Thymus (tissue), 11 donors: ENCODE measurements around the gene LRRC8A. TPM values are rescaled to one million over a fixed set of nuclear protein-coding genes. Genes with fewer than 3 reads are reported as not detected.

Source experiments
- DNase-seq, 9 donors: peaks; one replicate each; pipeline ENCODE4 v3.0.0-alpha.2; 2013; ENCODE audit warnings: low spot score in 9 of 9, low read depth in 6 of 9, missing footprints in 1 of 9
- H3K27ac ChIP-seq, 2 donors: one replicate each; pipeline ENCODE4 v1.5.1; 2013; ENCODE audit warnings: control low read depth in 1 of 2, low read depth in 1 of 2, low read length in 1 of 2, mild to moderate bottlenecking in 1 of 2, moderate library complexity in 1 of 2
- H3K27me3 ChIP-seq, 2 donors: one replicate each; pipeline ENCODE4 v1.5.1; 2013; ENCODE audit warnings: low read length in 1 of 2; ENCODE audit not compliant: control insufficient read depth in 2 of 2, insufficient read depth in 1 of 2
- H3K36me3 ChIP-seq, 2 donors: one replicate each; pipeline ENCODE4 v1.5.1; 2013; ENCODE audit warnings: low read length in 1 of 2, mild to moderate bottlenecking in 1 of 2, moderate library complexity in 1 of 2; ENCODE audit not compliant: control insufficient read depth in 2 of 2, insufficient read depth in 2 of 2
- H3K4me1 ChIP-seq, 2 donors: one replicate each; pipeline ENCODE4 v1.5.1; 2013; ENCODE audit warnings: low read length in 2 of 2; ENCODE audit not compliant: control insufficient read depth in 2 of 2, insufficient read depth in 2 of 2
- H3K4me3 ChIP-seq, 2 donors: one replicate each; pipeline ENCODE4 v1.5.1; 2013; ENCODE audit warnings: low read length in 2 of 2, control low read depth in 1 of 2, mild to moderate bottlenecking in 1 of 2
- H3K9me3 ChIP-seq, 2 donors: one replicate each; pipeline ENCODE4 v1.5.1; 2013; ENCODE audit warnings: low read length in 1 of 2, mild to moderate bottlenecking in 1 of 2; ENCODE audit not compliant: control insufficient read depth in 2 of 2, insufficient read depth in 1 of 2
- WGBS: extraction: QIAGEN DNeasy Blood & Tissue Kit; methylation state at CpG from one replicate; pipeline ENCODE4 v1.1.7; 2013; 5-methylcytosine and 5-hydroxymethylcytosine counted together
- polyA plus RNA-seq: library from polyadenylated mRNA; stranded (reverse); fragments of 200-250 nt; gene quantifications from one replicate; pipeline ENCODE4 v1.2.3, GENCODE V29; 2013
- total RNA-seq: library from RNA; stranded (reverse); fragments of 120-200 nt; gene quantifications from one replicate; pipeline ENCODE4 v1.2.4, GENCODE V29; 2013
- donor health status: healthy.

The LRRC8A gene
- total and polyA plus RNA-seq, 2 donors, result 9.5 to 10.3 TPM

- DNase-seq, result peak in 1 of 9 donors; percentile 23
- Histone ChIP-seq H3K4me1 (peaks cover 39 to 65% of the 10 kb centered on the region in 2 donors), H3K9me3 (peaks cover 0 to 2% of the 10 kb centered on the region in 2 donors), H3K27ac (peak overlapping the region; percentile 97 to 99), H3K36me3 (peaks cover 22 to 24% of the 10 kb centered on the region in 2 donors), H3K4me3 (no peak overlapping the region), H3K27me3 (no peaks in the 10 kb centered on the region)
- 97% methylated on average over 2 of the region's 2 CpGs for WGBS
These were observed 21.1 kb downstream of the LRRC8A start for GRCh38 chr9:128903079-128903461.

DNA sequence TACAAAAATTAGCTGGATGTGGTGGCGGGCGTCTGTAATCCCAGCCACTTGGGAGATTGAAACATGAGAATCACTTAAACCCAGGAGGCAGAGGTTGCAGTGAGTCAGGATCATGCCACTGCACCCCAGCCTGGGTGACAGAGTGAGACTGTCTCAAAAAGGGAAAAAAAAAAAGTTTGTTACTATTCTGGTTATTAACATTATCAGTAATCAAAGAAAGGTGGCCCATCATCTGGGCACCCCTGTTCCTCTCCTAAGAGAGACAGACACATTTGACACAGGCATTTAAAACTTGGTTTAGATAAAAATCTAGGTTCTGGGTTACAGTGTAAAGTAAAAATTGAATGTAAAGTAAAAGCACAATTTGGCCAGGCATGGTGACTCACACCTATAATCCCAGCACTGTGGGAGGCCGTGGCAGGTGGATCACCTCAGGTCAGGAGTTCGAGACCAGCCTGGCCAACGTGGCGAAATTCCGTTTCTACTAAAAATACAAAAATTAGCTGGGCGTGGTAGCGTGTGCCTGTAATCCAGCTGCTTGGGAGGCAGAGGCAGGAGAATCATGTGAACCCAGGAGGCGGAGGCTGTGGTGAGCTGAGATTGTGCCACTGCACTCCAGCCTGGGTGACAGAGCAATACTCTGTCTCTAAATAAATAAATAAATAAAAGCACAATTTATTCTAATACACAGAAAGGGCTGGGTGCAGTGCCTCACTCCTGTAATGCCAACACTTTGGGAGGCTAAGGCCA, 22.1 kb downstream of the LRRC8A start:
- no peaks in the 10 kb centered on the region for H3K27me3 ChIP-seq
- 96% methylated on average over 10 of the region's 10 CpGs for WGBS
- H3K4me1 ChIP-seq, result peaks cover 30 to 55% of the 10 kb centered on the region in 2 donors
- DNase-seq, result no peak
- H3K27ac ChIP-seq, result no peak overlapping the region
- H3K4me3 ChIP-seq, result no peak overlapping the region
- H3K9me3 ChIP-seq, result peaks cover 0 to 2% of the 10 kb centered on the region in 2 donors
- peaks cover 28 to 31% of the 10 kb centered on the region in 2 donors for H3K36me3 ChIP-seq

GRCh38 chr9:128905964-128906363, 24.0 kb downstream of the LRRC8A start:
- Histone ChIP-seq H3K4me3 (no peak overlapping the region), H3K4me1 (peaks cover 17 to 45% of the 10 kb centered on the region in 2 donors), H3K27ac (no peak overlapping the region), H3K36me3 (peaks cover 38 to 41% of the 10 kb centered on the region in 2 donors), H3K27me3 (no peaks in the 10 kb centered on the region), H3K9me3 (peaks cover 0 to 2% of the 10 kb centered on the region in 2 donors)
- DNase-seq, result no peak
- 98% methylated on average over 7 of the region's 7 CpGs for WGBS

- Histone ChIP-seq H3K9me3 (peaks cover 0 to 2% of the 10 kb centered on the region in 2 donors), H3K4me3 (no peak overlapping the region), H3K27me3 (no peaks in the 10 kb centered on the region), H3K4me1 (peaks cover 14 to 42% of the 10 kb centered on the region in 2 donors), H3K36me3 (peaks cover 44 to 48% of the 10 kb centered on the region in 2 donors), H3K27ac (no peak overlapping the region)
- DNase-seq, result no peak
- WGBS, result 88% methylated on average over 2 of the region's 2 CpGs
These were observed 24.8 kb downstream of the LRRC8A start for GRCh38 chr9:128906741-128907140.

GRCh38 chr9:128908372-128908771, 26.4 kb downstream of the LRRC8A start:
- no peaks in the 10 kb centered on the region for H3K27me3 ChIP-seq
- no peaks in the 10 kb centered on the region for H3K9me3 ChIP-seq
- peaks cover 46 to 57% of the 10 kb centered on the region in 2 donors for H3K36me3 ChIP-seq
- 98% methylated on average over 24 of the region's 24 CpGs for WGBS
- peaks cover 0 to 26% of the 10 kb centered on the region in 2 donors for H3K4me1 ChIP-seq
- H3K4me3 ChIP-seq, result no peak overlapping the region
- no peak for DNase-seq
- H3K27ac ChIP-seq, result no peak overlapping the region

GRCh38 chr9:128909859-128910258, 27.9 kb downstream of the LRRC8A start:
- H3K36me3 ChIP-seq, result peaks cover 56 to 70% of the 10 kb centered on the region in 2 donors
- H3K4me1 ChIP-seq, result peaks cover 0 to 14% of the 10 kb centered on the region in 2 donors
- H3K4me3 ChIP-seq, result no peak overlapping the region
- no peaks in the 10 kb centered on the region for H3K9me3 ChIP-seq
- 95% methylated on average over 4 of the region's 4 CpGs for WGBS
- H3K27ac ChIP-seq, result no peak overlapping the region
- no peak for DNase-seq
- H3K27me3 ChIP-seq, result no peaks in the 10 kb centered on the region

DNA sequence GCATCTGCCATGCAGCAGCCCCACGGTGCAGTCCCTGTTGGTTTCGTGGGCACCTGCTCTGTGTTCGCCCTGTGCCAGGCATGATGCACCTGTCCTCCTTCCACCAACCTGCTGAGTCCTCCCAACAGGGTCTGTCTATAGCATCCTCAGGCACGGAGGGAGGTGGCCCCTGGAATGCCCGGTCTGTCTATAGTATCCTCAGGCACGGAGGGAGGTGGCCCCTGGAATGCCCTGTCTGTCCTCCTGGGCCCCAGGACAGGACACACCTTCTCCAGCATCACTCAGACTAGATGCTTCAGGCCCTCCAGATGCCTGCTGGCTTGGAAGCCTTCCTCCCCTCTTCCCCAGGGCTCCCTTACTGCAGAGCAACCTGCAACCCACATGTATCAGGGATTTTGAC, 29.0 kb downstream of the LRRC8A start:
- DNase-seq, result no peak
- peaks cover 62 to 74% of the 10 kb centered on the region in 2 donors for H3K36me3 ChIP-seq
- H3K4me3 ChIP-seq, result no peak overlapping the region
- no peaks in the 10 kb centered on the region for H3K27me3 ChIP-seq
- H3K27ac ChIP-seq, result peak overlapping the region in 1 of 2 donors; percentile 26
- H3K9me3 ChIP-seq, result no peaks in the 10 kb centered on the region
- H3K4me1 ChIP-seq, result peaks cover 0 to 14% of the 10 kb centered on the region in 2 donors
- WGBS, result 91% methylated on average over 6 of the region's 6 CpGs

DNA sequence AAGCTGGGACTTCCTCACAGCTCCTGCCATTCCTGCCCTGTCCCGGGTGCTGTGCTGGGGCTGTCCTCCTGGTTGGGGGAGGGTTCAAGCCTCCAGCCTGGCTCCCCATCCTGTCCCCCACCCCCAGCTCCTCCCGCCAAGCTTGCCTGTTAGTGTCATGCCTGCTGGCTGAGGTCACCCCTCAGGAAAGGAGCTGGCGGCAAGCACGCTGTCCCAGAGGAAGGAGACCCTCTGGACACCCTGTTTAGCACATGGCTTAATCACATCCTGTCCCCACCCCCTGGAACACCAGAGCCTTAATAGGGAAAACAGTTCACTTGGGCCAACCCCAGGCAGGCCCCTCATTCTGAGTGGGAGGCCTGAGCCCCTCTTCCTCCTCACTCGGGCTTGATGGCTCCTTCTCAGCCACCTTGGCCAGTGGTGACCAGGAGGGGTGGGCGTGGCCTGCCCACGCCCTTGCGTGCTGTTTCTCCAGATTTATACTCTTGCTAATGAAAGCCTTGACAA, 29.6 kb downstream of the LRRC8A start:
- no peak overlapping the region for H3K4me3 ChIP-seq
- WGBS, result 84% methylated on average over 8 of the region's 8 CpGs
- peaks cover 0 to 14% of the 10 kb centered on the region in 2 donors for H3K4me1 ChIP-seq
- H3K27ac ChIP-seq, result no peak overlapping the region
- H3K36me3 ChIP-seq, result peaks cover 68 to 80% of the 10 kb centered on the region in 2 donors
- H3K9me3 ChIP-seq, result no peaks in the 10 kb centered on the region
- H3K27me3 ChIP-seq, result no peaks in the 10 kb centered on the region
- no peak for DNase-seq

DNA sequence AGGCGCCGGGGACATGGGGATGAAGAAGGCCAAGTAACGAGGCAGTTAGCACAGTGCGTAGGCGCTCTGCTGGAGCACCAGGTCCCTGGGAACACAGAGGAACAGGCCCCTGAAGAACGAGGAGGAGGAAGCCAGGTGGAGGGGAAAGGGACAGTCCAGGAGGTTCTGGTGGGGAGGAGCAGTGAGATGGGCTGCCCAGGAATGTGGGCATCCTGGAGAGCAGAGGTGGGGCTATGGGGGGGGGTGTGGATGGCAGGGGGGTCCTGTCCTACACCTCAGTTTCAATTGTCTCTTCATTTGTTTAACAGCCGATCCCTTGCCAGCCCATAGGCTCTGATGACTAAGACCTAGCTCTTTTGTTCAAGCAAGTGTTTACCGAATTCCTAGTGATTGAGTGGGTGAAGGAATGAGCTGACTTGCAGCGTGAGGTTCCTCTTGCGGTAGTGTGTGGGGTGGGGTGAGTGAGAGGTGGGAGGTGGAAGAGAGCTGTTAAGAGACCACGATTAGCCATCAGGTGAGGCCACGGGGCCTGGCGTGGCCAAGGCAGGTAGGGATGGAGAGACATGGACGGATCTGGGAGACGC, 30.4 kb downstream of the LRRC8A start:
- Histone ChIP-seq H3K27me3 (no peaks in the 10 kb centered on the region), H3K36me3 (peaks cover 70 to 80% of the 10 kb centered on the region in 2 donors), H3K9me3 (no peaks in the 10 kb centered on the region), H3K4me3 (no peak overlapping the region), H3K4me1 (peaks cover 0 to 14% of the 10 kb centered on the region in 2 donors), H3K27ac (no peak overlapping the region)
- 94% methylated on average over 15 of the region's 15 CpGs for WGBS
- no peak for DNase-seq
